ENCODE data around the gene GAK.

DNA sequence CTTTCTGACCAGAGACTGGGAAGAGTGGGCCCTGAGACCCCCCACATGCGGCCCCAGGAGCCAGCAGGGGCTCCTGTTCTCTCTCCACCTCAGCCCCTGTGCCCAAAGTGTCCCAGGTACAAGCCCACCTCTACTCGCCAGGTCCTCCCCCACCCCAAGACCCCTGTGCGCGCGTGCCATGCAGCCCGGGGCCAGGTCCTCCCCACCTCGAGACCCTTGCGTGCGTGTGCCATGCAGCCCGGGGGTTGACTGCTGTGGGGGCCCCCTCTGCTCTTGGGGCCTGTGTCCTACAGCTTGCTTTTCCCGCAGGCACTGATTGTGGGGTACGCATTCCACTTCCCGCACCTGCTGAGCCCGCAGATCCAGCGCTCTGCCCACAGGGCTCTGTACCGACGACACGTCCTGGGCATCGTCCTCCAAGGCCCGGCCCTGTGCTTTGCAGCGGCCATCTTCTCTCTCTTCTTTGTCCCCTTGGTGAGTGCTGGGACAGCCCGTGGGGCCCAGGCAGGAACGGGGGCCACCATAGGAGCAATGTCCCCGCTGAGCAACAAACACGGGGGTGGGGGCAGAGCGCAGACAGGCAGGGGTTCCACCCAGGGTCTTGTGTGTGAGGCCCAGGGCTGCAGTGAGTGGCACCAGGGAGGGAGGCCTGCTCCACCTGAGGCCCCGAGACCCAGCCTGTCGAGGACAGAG lies 20.9 kb upstream of the GAK start:
- TF ChIP-seq, protein P1, sequence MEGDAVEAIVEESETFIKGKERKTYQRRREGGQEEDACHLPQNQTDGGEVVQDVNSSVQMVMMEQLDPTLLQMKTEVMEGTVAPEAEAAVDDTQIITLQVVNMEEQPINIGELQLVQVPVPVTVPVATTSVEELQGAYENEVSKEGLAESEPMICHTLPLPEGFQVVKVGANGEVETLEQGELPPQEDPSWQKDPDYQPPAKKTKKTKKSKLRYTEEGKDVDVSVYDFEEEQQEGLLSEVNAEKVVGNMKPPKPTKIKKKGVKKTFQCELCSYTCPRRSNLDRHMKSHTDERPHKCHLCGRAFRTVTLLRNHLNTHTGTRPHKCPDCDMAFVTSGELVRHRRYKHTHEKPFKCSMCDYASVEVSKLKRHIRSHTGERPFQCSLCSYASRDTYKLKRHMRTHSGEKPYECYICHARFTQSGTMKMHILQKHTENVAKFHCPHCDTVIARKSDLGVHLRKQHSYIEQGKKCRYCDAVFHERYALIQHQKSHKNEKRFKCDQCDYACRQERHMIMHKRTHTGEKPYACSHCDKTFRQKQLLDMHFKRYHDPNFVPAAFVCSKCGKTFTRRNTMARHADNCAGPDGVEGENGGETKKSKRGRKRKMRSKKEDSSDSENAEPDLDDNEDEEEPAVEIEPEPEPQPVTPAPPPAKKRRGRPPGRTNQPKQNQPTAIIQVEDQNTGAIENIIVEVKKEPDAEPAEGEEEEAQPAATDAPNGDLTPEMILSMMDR (IDR thresholded peaks at IDR 0.05): no peak
- TF ChIP-seq POLR2A (IDR thresholded peaks at IDR 0.05): no peak
